Measurements from ENCODE around the gene ILF2.

Gene ILF2

GRCh38 chr1:153628638-153629342 lies 42.0 kb downstream of the ILF2 start:
- in situ Hi-C loops (cut with HindIII; ENCODE audit: low sequenced_read_pairs) = no loop called here

GRCh38 chr1:153627715-153628626 lies 42.8 kb downstream of the ILF2 start, which contains the start of gene S100A1:
S100A1 (plus strand) TSS chr1:153628434; CDS start chr1:153630522, 2,088 bp downstream.
- in situ Hi-C loops (cut with HindIII; ENCODE audit: low sequenced_read_pairs) = no loop called here

GRCh38 chr1:153626904-153627714 lies 43.7 kb downstream of the ILF2 start, which contains the start of gene S100A13:
S100A13 (minus strand) TSS chr1:153627505; CDS start chr1:153626472, 1,033 bp downstream.
- in situ Hi-C loops (cut with HindIII; ENCODE audit: low sequenced_read_pairs) = no loop called here

GRCh38 chr1:153626477-153626903 lies 44.3 kb downstream of the ILF2 start:
- in situ Hi-C loops (cut with HindIII; ENCODE audit: low sequenced_read_pairs) = no loop called here

GRCh38 chr1:153624965-153625611 lies 45.7 kb downstream of the ILF2 start:
- in situ Hi-C loops (cut with HindIII; ENCODE audit: low sequenced_read_pairs) = no loop called here

GRCh38 chr1:153623101-153623500 lies 47.7 kb downstream of the ILF2 start:
- in situ Hi-C loops (cut with HindIII; ENCODE audit: low sequenced_read_pairs) = no loop called here

- in situ Hi-C loops (cut with HindIII; ENCODE audit: low sequenced_read_pairs) = no loop called here
Observed at GRCh38 chr1:153619171-153619570, 51.6 kb downstream of the ILF2 start.

GRCh38 chr1:153617663-153618062 lies 53.1 kb downstream of the ILF2 start:
- in situ Hi-C loops (cut with HindIII; ENCODE audit: low sequenced_read_pairs) = no loop called here

- in situ Hi-C loops (cut with HindIII; ENCODE audit: low sequenced_read_pairs) = no loop called here
Observed at GRCh38 chr1:153616917-153617311, 53.9 kb downstream of the ILF2 start.

- in situ Hi-C loops (cut with HindIII; ENCODE audit: low sequenced_read_pairs) = no loop called here
Observed at GRCh38 chr1:153616144-153616916, 54.5 kb downstream of the ILF2 start, which contains the start of gene S100A14. S100A14 (minus strand) TSS chr1:153616325; CDS start chr1:153615858, 467 bp downstream.

GRCh38 chr1:153615406-153615805 lies 55.4 kb downstream of the ILF2 start:
- in situ Hi-C loops (cut with HindIII; ENCODE audit: low sequenced_read_pairs) = no loop called here

GRCh38 chr1:153614906-153615305 lies 55.9 kb downstream of the ILF2 start:
- in situ Hi-C loops (cut with HindIII; ENCODE audit: low sequenced_read_pairs) = no loop called here

GRCh38 chr1:153614189-153614900 lies 56.4 kb downstream of the ILF2 start:
- in situ Hi-C loops (cut with HindIII; ENCODE audit: low sequenced_read_pairs) = no loop called here

GRCh38 chr1:153613406-153613805 lies 57.4 kb downstream of the ILF2 start:
- in situ Hi-C loops (cut with HindIII; ENCODE audit: low sequenced_read_pairs) = no loop called here

- in situ Hi-C loops (cut with HindIII; ENCODE audit: low sequenced_read_pairs) = no loop called here
Observed at GRCh38 chr1:153612755-153613331, 58.0 kb downstream of the ILF2 start, which contains the start of gene S100A16. S100A16 (minus strand) TSS chr1:153613137; CDS start chr1:153608151, 4,986 bp downstream.

- in situ Hi-C loops (cut with HindIII; ENCODE audit: low sequenced_read_pairs) = no loop called here
Observed at GRCh38 chr1:153612111-153612754, 58.6 kb downstream of the ILF2 start.

All from DLD1 (cell line).